ENCODE measurements around the gene ACSS2.
"Not testable (repeated sequence)": the region's sequence is repeated elsewhere in the genome, so short reads cannot be mapped to it uniquely, and the experiment has no call there.

ACSS2 gene

DNA sequence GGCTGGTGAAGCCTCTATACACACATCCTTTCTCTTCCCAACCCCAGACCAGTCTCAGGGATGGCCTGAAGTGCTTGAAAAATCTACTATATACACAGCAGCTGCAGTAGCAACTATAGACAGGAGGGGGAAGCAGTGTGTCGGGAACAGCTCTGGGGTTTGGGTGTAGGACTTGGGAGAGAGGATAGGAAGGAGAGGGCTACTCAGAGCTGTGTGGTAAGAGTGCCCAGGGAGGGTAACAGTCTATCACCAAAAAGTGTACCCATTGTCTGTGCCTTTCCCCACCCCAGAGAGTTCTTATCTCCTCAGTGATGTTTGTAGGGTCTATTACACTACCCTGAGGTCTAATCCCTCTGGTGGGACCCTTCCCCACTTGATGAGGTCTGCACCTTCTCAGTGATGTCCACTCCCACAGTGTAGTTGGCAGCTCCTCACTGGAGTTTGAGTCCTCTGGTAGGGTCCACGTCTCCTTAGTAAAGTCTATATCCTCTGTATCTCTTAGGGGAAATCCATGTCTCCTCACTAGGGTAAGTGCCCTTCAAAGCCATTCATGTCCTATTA lies 2.2 kb upstream of the ACSS2 start:
- DNase-seq = no peak

GRCh38 chr20:34875642-34876405 lies 588 bp upstream of the ACSS2 start:
- peak; percentile 89 for DNase-seq

GRCh38 chr20:34880215-34880850 lies 3.9 kb downstream of the ACSS2 start:
- no peak for DNase-seq

DNA sequence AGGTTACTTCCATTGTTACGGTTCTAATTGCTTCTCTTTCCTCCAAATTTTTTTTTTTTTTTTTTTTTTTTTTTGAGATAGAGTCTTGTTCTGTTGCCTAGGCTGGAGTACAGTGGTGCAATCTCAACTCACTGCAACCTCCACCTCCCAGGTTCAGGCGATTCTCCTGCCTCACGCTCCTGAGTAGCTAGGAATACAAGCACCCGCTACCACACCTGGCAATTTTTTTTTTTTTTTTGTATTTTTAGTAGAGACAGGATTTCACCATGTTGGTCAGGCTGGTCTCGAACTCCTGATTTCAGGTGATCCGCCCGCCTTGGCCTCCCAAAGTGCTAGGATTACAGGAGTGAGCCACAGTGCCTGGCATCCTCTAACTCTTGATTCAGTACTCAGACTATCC lies 4.6 kb downstream of the ACSS2 start:
- not testable (repeated sequence) for DNase-seq

DNA sequence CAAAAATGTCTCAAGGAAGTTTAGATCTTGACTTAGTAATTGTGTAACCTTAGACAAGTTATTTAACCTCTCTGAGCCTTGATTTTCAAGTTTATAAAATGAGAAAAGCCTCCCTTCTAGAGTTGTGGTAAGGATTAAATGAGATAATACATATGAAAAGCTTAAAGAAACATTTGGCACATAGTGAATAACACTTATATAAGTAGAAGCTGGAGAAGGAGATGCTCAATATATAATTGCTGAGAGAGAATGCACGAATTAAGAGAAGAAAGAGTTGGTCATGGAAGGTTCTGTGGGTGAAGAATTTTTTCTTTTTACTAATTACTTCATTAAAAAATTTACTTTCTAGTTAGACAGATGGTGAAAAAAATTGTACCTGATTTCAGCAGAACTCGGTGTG lies 5.3 kb downstream of the ACSS2 start:
- no peak for DNase-seq

DNA sequence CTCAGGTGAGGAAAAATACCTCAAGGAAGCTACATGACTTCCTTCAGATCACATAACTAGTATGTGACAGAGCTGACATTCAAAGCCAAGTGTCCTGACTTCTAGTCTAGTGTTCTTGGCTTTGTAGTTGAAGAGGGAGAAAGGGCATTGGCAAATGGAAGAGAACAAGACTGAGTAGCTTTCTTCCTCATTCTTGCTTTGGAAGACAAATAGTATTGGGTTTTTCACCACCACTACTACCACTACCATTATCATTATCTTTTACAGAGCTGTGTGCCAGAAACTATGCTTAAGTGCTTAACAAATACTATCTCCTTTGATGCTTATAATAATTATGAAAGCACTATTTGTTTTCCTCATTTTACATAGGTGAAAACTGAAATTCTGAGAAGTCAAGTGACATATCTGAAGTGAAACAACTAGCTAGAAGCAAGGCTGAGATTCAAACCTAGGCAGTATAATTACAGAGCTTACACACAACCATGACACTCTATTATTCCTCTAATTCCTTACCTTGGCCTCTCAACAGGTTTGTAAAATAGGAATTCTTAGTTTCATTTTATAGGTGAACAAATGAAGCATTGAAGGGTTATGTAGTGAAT lies 6.8 kb downstream of the ACSS2 start:
- DNase-seq = no peak

DNA sequence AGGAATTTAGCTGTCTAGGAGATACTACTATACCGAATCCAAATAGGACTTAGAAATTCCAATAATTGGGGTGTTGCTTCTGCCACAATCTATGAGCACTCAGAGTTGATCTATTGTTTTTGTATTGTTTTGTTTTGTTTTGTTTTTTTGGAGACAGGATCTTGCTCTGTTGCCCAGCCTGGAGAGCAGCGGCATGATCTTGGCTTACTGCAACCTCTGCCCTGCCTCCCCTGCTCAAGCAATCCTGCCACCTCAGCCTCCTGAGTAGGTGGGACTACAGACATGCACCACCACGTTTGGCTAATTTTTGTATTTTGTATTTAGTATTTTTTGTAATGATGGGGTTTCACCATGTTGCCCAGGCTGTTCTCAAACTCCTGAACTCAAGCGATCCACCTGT lies 7.4 kb downstream of the ACSS2 start:
- DNase-seq = no peak

DNA sequence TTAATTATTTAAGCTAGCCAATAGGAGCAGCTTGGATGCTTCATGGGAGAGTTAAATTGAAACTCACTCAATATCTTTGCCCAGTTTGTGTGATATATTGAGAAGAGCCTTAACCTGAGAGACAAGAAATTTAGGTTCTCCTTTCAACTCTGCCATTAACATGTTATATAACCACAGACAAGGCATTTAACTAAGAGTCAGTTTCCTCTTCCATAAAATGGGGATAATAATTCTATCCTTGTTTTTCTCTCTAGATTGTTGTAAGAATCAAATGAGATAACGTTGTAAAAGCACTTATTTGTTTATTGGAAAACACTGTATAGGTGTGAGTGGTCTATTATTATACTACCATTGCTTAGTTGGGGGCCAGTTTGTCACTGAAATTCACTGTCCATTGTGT lies 7.8 kb downstream of the ACSS2 start:
- no peak for DNase-seq

GRCh38 chr20:34886122-34886521 lies 9.7 kb downstream of the ACSS2 start:
- no peak for DNase-seq

DNA sequence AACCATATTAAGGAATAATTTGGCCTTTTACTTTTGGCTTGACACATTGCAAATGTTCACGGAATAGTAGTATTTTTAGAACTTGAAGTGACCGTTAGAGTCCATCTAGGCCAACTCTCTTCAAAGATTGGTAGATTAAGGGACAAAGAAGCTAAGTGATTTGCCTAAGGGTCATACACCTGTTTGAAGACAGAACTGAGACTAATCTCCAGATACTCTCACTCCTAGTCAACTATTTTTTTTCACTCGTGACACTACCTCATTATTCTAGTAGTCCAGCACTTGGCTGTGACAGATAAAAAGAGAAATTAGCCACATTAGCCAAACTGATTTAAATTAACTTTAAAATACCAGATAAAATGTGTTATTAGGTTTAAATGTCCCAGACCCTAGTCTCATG lies 10.6 kb downstream of the ACSS2 start:
- no peak for DNase-seq

- no peak for DNase-seq
These were observed 12.1 kb downstream of the ACSS2 start for GRCh38 chr20:34888468-34888867.

DNA sequence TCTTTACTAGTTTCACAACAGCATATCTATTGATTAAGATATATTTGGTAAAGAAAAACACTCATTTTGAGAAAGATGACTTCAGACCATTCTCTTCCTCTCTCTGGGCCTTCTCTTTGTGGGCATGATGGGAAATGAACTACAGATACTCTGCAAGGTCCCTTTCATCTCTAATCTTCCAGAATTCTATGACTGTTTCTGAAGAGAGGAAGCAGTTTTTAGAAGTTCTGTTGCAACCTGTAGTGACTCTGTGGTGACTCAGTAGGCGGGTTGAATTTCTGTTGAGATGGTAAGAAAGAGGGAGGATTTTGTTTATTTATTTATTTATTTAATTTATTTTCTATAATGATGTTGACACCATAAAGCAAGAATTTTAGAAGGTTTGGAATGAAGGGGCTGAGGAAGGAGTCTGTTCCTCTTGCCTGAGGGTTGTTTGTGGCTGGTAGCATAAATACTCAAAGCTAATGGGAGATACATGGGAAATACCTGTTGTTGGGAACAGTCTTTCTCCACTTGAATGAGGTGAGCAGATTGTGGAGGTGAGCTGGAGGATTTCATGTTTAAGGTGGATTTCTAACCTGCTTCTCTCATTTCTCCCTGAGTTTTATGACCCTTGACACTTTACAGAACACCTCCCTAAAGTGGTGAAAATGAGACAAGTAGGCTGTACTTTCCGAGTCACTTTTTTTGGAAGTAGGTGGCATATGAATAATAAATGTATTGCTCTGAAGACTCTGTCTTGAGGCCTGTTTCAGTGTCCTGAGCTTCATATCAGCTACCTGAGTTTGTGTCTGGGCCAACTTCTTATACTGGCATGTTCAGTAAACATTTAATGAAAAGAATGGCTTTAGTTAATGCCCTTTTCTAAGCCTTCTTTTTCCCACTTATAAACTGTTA lies 15.0 kb downstream of the ACSS2 start:
- no peak for DNase-seq

DNA sequence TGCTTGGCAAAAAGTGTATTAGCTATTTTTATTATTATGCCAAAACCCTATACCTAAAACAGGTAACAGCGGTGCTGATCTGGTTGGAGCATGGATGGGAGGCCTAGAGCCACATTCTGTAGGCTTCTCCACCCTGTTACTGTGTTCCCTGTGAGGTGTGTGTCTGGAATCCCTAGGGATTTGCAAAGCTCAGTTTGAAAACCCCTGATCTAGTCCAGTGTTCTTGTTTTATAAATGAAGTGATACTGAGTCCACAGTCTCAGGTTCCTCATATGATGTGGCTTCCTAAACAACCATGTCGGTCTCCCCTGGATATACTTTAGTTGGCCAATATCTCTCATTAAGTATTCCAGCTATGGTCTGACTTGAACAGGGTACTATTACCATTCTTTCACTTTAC lies 16.3 kb downstream of the ACSS2 start:
- DNase-seq = no peak

DNA sequence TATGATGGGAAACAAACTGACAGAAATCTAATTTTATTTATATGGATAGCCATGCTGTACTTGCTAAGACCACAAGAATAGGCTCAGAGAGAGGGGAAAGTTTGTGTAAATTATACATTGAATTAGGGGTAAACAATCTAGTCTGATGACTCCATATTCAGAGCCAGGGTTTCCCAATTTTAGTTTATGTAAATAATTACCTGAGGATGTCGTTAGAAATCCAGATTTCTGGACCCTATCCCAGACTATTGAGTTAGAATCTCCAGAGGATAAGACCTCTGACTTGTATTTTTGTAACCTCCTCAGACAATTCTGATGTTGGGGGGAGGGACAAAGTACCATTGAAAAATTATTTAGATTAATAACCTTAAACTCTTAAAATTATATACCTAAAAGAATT lies 18.3 kb downstream of the ACSS2 start:
- DNase-seq = no peak

GRCh38 chr20:34895465-34895864 lies 19.1 kb downstream of the ACSS2 start:
- no peak for DNase-seq

- DNase-seq = no peak
These were observed 19.7 kb downstream of the ACSS2 start for GRCh38 chr20:34896086-34896621.

GRCh38 chr20:34898129-34898528 lies 21.7 kb downstream of the ACSS2 start:
- not testable (repeated sequence) for DNase-seq

- not testable (repeated sequence) for DNase-seq
These were observed 22.3 kb downstream of the ACSS2 start for GRCh38 chr20:34898731-34899130.

DNA sequence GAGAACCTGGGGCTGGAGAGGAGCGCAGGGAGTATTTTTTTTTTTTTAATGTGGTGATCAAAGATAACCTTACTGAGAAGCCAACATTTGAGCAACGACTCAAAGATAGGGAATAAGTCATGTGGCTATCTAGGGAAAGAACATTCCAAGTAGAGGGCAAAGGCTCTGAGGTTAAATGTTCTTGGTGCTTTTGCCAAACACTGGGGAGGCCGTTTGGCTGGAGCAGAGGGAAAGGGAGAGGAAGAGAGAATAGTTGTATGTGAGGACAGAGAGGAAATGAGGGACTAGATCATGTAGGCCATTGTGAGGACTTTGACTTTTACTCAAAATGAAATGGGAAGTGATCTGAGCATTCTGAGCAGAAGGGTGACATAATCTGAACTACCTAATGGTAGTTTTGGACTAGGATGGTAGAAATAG lies 27.8 kb downstream of the ACSS2 start:
- DNase-seq = no peak

DNA sequence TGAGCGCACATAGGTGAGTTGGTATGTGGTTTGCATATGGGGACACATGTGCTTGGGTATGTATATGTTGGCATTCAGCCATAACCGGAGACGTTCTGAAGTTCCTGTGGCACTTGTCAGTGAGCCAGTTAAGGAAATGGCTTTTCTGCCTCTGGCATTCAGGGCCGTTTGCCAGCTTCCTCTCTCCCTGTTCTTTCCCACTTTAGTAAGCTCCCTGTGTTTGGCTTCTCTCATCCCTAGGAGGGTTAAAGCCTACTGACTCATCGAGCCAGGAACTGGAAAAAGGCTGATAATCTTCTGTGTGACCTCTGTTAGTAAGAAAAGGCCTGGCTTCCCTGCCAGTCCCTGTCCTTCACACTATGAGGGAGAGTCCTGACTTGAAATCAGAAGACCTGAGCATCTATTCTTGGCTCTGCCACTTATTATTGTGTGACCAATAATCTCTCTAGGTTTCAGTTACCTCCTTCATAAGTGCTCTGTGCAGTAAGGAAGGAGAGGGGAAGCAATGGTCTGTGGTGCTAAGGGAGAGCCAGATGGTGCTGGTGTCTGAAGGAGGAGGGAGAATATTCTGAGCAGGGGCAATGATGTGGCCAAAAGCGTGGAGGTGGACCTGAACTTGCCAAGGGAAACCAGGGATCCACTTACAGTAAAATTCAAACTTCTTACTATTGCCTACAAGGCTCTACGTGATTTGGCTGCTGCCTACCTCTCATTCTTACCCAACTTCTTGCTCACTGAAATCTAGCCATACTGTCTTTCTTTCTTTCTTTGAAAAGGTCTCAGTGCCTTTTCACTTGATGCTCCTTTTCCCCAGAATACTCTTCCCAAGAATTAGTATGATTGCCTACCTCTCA lies 31.4 kb downstream of the ACSS2 start:
- no peak for DNase-seq

- DNase-seq = no peak
These were observed 38.7 kb downstream of the ACSS2 start for GRCh38 chr20:34915131-34915530.

All from activated CD4-positive, alpha-beta T cell treated with anti-CD3 and anti-CD28 coated beads for 1 hour (primary cell).